Osteoblast (primary cell): ENCODE data around the gene XRCC1. TPM values are rescaled to one million over a fixed set of nuclear protein-coding genes. Genes with fewer than 3 reads are reported as not detected.
A peak's percentile ranks its signal among the peaks of the same experiment; 100 is the strongest.

Source experiments
- DNase-seq: peaks from one replicate; pipeline ENCODE4 v3.0.0; 2011; ENCODE audit warnings: low spot score, mixed read lengths; ENCODE audit not compliant: insufficient read length; ENCODE audit errors: missing footprints
- H2AFZ ChIP-seq: 2 replicates; pipeline ENCODE4 v1.6.0; 2011; ENCODE audit warnings: mild to moderate bottlenecking, low read length
- H3K27ac ChIP-seq: 2 replicates; pipeline ENCODE4 v1.5.1; 2011; ENCODE audit warnings: mild to moderate bottlenecking, low read depth, low read length, moderate library complexity
- H3K27me3 ChIP-seq: 2 replicates; pipeline ENCODE4 v1.6.0; 2012; ENCODE audit warnings: mild to moderate bottlenecking, control low read depth, inconsistent platforms, low read length, moderate library complexity; ENCODE audit not compliant: insufficient read depth
- H3K36me3 ChIP-seq: 2 replicates; pipeline ENCODE4 v1.5.1; 2011; ENCODE audit warnings: mild to moderate bottlenecking, low read length, control low read depth, moderate library complexity; ENCODE audit not compliant: insufficient read depth
- H3K4me1 ChIP-seq: 2 replicates; pipeline ENCODE4 v1.5.1; 2011; ENCODE audit warnings: mild to moderate bottlenecking, low read length, control low read depth, moderate library complexity; ENCODE audit not compliant: insufficient read depth
- H3K4me2 ChIP-seq: 2 replicates; pipeline ENCODE4 v1.6.0; 2011; ENCODE audit warnings: mild to moderate bottlenecking, low read length; ENCODE audit not compliant: insufficient read depth
- H3K4me3 ChIP-seq: fragments of 200-600 bp; sonication (generic); 3 replicates; pipeline ENCODE4 v1.5.1; 2012; ENCODE audit warnings: mild to moderate bottlenecking, low read length, inconsistent platforms; ENCODE audit not compliant: insufficient read depth
- H3K79me2 ChIP-seq: 2 replicates; pipeline ENCODE4 v1.6.0; 2012; ENCODE audit warnings: mild to moderate bottlenecking, low read length, control low read depth, inconsistent platforms; ENCODE audit not compliant: insufficient read depth
- H3K9me3 ChIP-seq: 2 replicates; pipeline ENCODE4 v1.5.1; 2011; ENCODE audit warnings: low read depth, low read length, control low read depth
- H4K20me1 ChIP-seq: 2 replicates; pipeline ENCODE4 v1.6.0; 2012; ENCODE audit warnings: mild to moderate bottlenecking, low read length, control low read depth; ENCODE audit not compliant: insufficient read depth
- CTCF ChIP-seq: IDR thresholded peaks from 2 replicates; pipeline ENCODE4 v1.5.1; 2011; ENCODE audit warnings: mild to moderate bottlenecking, low read depth, low read length, moderate library complexity; ENCODE audit errors: extremely low read depth
- total RNA-seq: library from RNA; depleted of rRNA; stranded (reverse); fragments of >200 nt; gene quantifications from 2 replicates; pipeline ENCODE4 v1.2.3, GENCODE V29; 2012

The XRCC1 gene
- total RNA-seq, 1 donor, result 21.4 TPM

GRCh38 chr19:43502419-43502976 lies 72.8 kb downstream of the XRCC1 start:
- Histone ChIP-seq H2AFZ (no peak overlapping the region), H3K4me1 (peaks cover 16% of the 10 kb centered on the region), H3K9me3 (no peaks in the 10 kb centered on the region), H3K4me2 (peak overlapping the region; percentile 96), H3K79me2 (no peaks in the 10 kb centered on the region), H3K27ac (no peak overlapping the region), H3K36me3 (no peaks in the 10 kb centered on the region), H3K4me3 (peak overlapping the region; percentile 94), H3K27me3 (no peaks in the 10 kb centered on the region), H4K20me1 (no peaks in the 10 kb centered on the region)
- TF ChIP-seq CTCF, result no peak
- DNase-seq, result no peak

GRCh38 chr19:43501661-43502418 lies 73.5 kb downstream of the XRCC1 start:
- Histone ChIP-seq H3K36me3 (peaks cover 1% of the 10 kb centered on the region), H3K79me2 (no peaks in the 10 kb centered on the region), H3K4me3 (no peak overlapping the region), H3K4me2 (peak overlapping the region; percentile 43), H4K20me1 (no peaks in the 10 kb centered on the region), H3K27ac (no peak overlapping the region), H3K9me3 (no peaks in the 10 kb centered on the region), H3K4me1 (peaks cover 16% of the 10 kb centered on the region), H2AFZ (no peak overlapping the region), H3K27me3 (no peaks in the 10 kb centered on the region)
- peak; percentile 63 for DNase-seq
- no peak for TF ChIP-seq CTCF

- Histone ChIP-seq H2AFZ (no peak overlapping the region), H3K36me3 (peaks cover 13% of the 10 kb centered on the region), H3K9me3 (no peaks in the 10 kb centered on the region), H4K20me1 (no peaks in the 10 kb centered on the region), H3K27me3 (no peaks in the 10 kb centered on the region), H3K79me2 (no peaks in the 10 kb centered on the region), H3K27ac (no peak overlapping the region), H3K4me3 (no peak overlapping the region), H3K4me1 (peaks cover 12% of the 10 kb centered on the region), H3K4me2 (no peak overlapping the region)
- DNase-seq, result no peak
- no peak for TF ChIP-seq CTCF
These were observed 76.3 kb downstream of the XRCC1 start for GRCh38 chr19:43499042-43499441.

GRCh38 chr19:43498233-43498842 lies 77.0 kb downstream of the XRCC1 start:
- H4K20me1 ChIP-seq, result no peaks in the 10 kb centered on the region
- no peak overlapping the region for H3K4me3 ChIP-seq
- no peak overlapping the region for H3K27ac ChIP-seq
- no peak for DNase-seq
- no peak overlapping the region for H2AFZ ChIP-seq
- no peak for TF ChIP-seq CTCF
- H3K36me3 ChIP-seq, result peaks cover 14% of the 10 kb centered on the region
- H3K4me2 ChIP-seq, result no peak overlapping the region
- peaks cover 12% of the 10 kb centered on the region for H3K4me1 ChIP-seq
- H3K27me3 ChIP-seq, result no peaks in the 10 kb centered on the region
- no peaks in the 10 kb centered on the region for H3K79me2 ChIP-seq
- H3K9me3 ChIP-seq, result no peaks in the 10 kb centered on the region
